ENCODE measurements around the gene MAP1LC3C. TPM values are rescaled to one million over a fixed set of nuclear protein-coding genes. Genes with fewer than 3 reads are reported as not detected.

Gene MAP1LC3C
- total RNA-seq (not detected in 2 replicates), polyA plus RNA-seq (not detected in 2 replicates), polyA minus RNA-seq (not detected in 2 replicates)
- total RNA-seq (2013) = 0.21 TPM

DNA sequence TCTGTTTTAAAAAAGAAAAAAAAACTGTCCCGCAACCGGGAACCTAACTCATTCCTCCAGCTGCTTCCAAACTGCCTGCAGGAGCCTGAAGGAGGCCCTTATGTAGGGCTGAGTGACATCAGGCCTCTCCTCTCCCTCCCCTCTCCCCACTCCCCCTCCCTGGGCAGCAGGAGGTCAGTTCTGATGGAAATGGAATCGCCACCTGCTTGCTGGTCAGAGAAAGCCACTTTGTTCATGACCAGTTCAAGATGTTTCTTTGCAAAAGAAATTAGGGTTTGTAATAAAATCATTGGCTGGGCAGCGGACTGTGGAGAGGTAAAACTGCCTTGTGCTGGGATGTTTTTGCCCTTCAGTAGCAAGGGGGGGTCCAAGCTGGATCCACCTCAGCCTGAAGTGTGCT, at the start of gene MAP1LC3C:
TSS of gene MAP1LC3C (minus strand) at position 73 of the 400 bp plus-strand sequence. CDS start 90 bp downstream, outside the sequence.
- Histone ChIP-seq H2AFZ (ENCODE audit: insufficient read depth, low read depth, low read length, poor library complexity, severe bottlenecking) (peak within 1 kb of the TSS; percentile 88), H4K20me1 (ENCODE audit: control insufficient read depth, insufficient read depth, low read length, poor library complexity, severe bottlenecking) (no peaks in the 10 kb centered on the region), H3K27me3 (replicated peaks in 1 of 4; ENCODE audit: control extremely low read depth in 1 of 4, control insufficient read depth in 3 of 4, insufficient read depth in 4 of 4, low read length in 3 of 4) (no peaks in the 10 kb centered on the region), H3K4me3 (ENCODE audit: control extremely low read depth in 1 of 5, extremely low read depth in 1 of 5, insufficient read depth in 1 of 5, low read depth in 2 of 5, low read length in 4 of 5) (peak within 1 kb of the TSS; percentile 30 to 70 (median 50)), H3K27ac (ENCODE audit: low read length in 2 of 2) (no peak within 1 kb of the TSS), H3K36me3 (replicated peaks in 1 of 2; ENCODE audit: control extremely low read depth in 1 of 2, control insufficient read depth in 1 of 2, extremely low read depth in 1 of 2, insufficient read depth in 2 of 2, low read length in 1 of 2) (no peaks in the 10 kb centered on the region), H3K4me2 (replicated peaks; ENCODE audit: low read depth, low read length, poor library complexity, severe bottlenecking) (peak within 1 kb of the TSS; percentile 87), H3K9me3 (ENCODE audit: control extremely low read depth in 1 of 3, control insufficient read depth in 2 of 3, insufficient read depth in 1 of 3, low read length in 2 of 3) (no peaks in the 10 kb centered on the region), H3K4me1 (ENCODE audit: control insufficient read depth in 2 of 2, insufficient read depth in 2 of 2, low read length in 2 of 2) (peaks cover 0 to 7% of the 10 kb centered on the region in 2 donors), H3K9ac (ENCODE audit: low read length) (peak within 1 kb of the TSS; percentile 65), H3K79me2 (ENCODE audit: control insufficient read depth, insufficient read depth, low read length) (no peaks in the 10 kb centered on the region)
- ChIA-PET CTCF (interaction anchor here (0.7 to 5.4 kb wide), 19 partner anchors 9 to 1928 kb away, joined by 3 to 68 read pairs (median 7); partner anchors contain the start of genes EXO1, FH and KMO), POLR2A (no interaction called here)
- intact Hi-C loops (cut with micrococcal nuclease) = no loop called here
- no peak for TF ChIP-seq EZH2 (IDR thresholded peaks at IDR 0.05; ENCODE audit: borderline replicate concordance, insufficient read depth, low read depth, low read length, poor library complexity, severe bottlenecking)
- TF ChIP-seq, protein P1, sequence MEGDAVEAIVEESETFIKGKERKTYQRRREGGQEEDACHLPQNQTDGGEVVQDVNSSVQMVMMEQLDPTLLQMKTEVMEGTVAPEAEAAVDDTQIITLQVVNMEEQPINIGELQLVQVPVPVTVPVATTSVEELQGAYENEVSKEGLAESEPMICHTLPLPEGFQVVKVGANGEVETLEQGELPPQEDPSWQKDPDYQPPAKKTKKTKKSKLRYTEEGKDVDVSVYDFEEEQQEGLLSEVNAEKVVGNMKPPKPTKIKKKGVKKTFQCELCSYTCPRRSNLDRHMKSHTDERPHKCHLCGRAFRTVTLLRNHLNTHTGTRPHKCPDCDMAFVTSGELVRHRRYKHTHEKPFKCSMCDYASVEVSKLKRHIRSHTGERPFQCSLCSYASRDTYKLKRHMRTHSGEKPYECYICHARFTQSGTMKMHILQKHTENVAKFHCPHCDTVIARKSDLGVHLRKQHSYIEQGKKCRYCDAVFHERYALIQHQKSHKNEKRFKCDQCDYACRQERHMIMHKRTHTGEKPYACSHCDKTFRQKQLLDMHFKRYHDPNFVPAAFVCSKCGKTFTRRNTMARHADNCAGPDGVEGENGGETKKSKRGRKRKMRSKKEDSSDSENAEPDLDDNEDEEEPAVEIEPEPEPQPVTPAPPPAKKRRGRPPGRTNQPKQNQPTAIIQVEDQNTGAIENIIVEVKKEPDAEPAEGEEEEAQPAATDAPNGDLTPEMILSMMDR (IDR thresholded peaks at IDR 0.05) = no peak
- H3K27ac Mint-ChIP-seq = no peak within 1 kb of the TSS
- DNase-seq = no peak
- H3K4me1 Mint-ChIP-seq = peaks cover 5% of the 10 kb centered on the region
- peak within 1 kb of the TSS; percentile 85 for H3K4me3 Mint-ChIP-seq
- peaks cover 2% of the 10 kb centered on the region for H3K27me3 Mint-ChIP-seq
- no peaks in the 10 kb centered on the region for H3K9me3 Mint-ChIP-seq (ENCODE audit: insufficient read depth)
- 100% methylated on average over 1 of the region's 4 CpGs for WGBS (ENCODE audit: insufficient coverage)
- no peak for ATAC-seq (ENCODE audit: low read depth)

DNA sequence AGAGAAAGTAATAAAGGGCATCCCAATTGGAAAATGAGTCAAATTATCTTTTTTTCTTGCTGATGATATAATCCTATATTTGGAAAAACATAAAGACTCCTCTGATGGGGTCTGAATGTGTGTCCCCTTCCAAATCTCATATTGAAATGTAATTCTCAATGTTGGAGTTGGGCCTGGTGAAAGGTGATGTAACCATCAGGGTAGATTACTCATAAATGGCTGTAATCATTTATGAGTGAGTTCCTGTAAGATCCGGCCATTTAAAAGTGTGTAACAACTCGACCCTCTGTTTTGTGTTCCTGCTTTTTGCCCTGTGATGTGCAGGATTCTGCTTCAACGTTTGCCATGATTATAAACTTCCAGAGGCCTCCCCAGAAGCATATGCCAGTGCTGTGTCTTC, 44.3 kb upstream of the MAP1LC3C start:
- CTCF ChIA-PET = no interaction called here
- ATAC-seq (ENCODE audit: low read depth) = no peak
- no peaks in the 10 kb centered on the region for H3K4me1 Mint-ChIP-seq

More for the DNA sequence above, 44.3 kb upstream of the MAP1LC3C start:
- H4K20me1 ChIP-seq (ENCODE audit: control insufficient read depth, insufficient read depth, low read length, poor library complexity, severe bottlenecking) = no peaks in the 10 kb centered on the region
- no peak for DNase-seq
- TF ChIP-seq, protein P1 (IDR thresholded peaks at IDR 0.05) = no peak
- TF ChIP-seq EZH2 (IDR thresholded peaks at IDR 0.05; ENCODE audit: borderline replicate concordance, insufficient read depth, low read depth, low read length, poor library complexity, severe bottlenecking) = no peak
- intact Hi-C loops (cut with micrococcal nuclease) = no loop called here
- Mint-ChIP-seq H3K9me3 (ENCODE audit: insufficient read depth) (no peaks in the 10 kb centered on the region), H3K27ac (no peak overlapping the region), H3K27me3 (peaks cover 4% of the 10 kb centered on the region), H3K4me3 (no peak overlapping the region)
- H3K4me2 ChIP-seq (replicated peaks; ENCODE audit: low read depth, low read length, poor library complexity, severe bottlenecking) = no peak overlapping the region
- no peaks in the 10 kb centered on the region for H3K27me3 ChIP-seq (replicated peaks in 1 of 4; ENCODE audit: control extremely low read depth in 1 of 4, control insufficient read depth in 3 of 4, insufficient read depth in 4 of 4, low read length in 3 of 4)
- H3K27ac ChIP-seq (ENCODE audit: low read length in 2 of 2) = no peak overlapping the region
- POLR2A ChIA-PET = no interaction called here
- peaks cover 0 to 7% (median 0%) of the 10 kb centered on the region in 3 donors for H3K9me3 ChIP-seq (ENCODE audit: control extremely low read depth in 1 of 3, control insufficient read depth in 2 of 3, insufficient read depth in 1 of 3, low read length in 2 of 3)
- no peaks in the 10 kb centered on the region for H3K4me1 ChIP-seq (ENCODE audit: control insufficient read depth in 2 of 2, insufficient read depth in 2 of 2, low read length in 2 of 2)
- H2AFZ ChIP-seq (ENCODE audit: insufficient read depth, low read depth, low read length, poor library complexity, severe bottlenecking) = no peak overlapping the region
- 57% methylated on average over 3 of the region's 3 CpGs for WGBS (ENCODE audit: insufficient coverage)
- no peak overlapping the region for H3K4me3 ChIP-seq (ENCODE audit: control extremely low read depth in 1 of 5, extremely low read depth in 1 of 5, insufficient read depth in 1 of 5, low read depth in 2 of 5, low read length in 4 of 5)
- no peak overlapping the region for H3K9ac ChIP-seq (ENCODE audit: low read length)
- H3K79me2 ChIP-seq (ENCODE audit: control insufficient read depth, insufficient read depth, low read length) = no peaks in the 10 kb centered on the region
- no peaks in the 10 kb centered on the region for H3K36me3 ChIP-seq (replicated peaks in 1 of 2; ENCODE audit: control extremely low read depth in 1 of 2, control insufficient read depth in 1 of 2, extremely low read depth in 1 of 2, insufficient read depth in 2 of 2, low read length in 1 of 2)
